ENCODE results near the gene CEP192. TPM values are rescaled to one million over a fixed set of nuclear protein-coding genes. Genes with fewer than 3 reads are reported as not detected.

The CEP192 gene, protein sequence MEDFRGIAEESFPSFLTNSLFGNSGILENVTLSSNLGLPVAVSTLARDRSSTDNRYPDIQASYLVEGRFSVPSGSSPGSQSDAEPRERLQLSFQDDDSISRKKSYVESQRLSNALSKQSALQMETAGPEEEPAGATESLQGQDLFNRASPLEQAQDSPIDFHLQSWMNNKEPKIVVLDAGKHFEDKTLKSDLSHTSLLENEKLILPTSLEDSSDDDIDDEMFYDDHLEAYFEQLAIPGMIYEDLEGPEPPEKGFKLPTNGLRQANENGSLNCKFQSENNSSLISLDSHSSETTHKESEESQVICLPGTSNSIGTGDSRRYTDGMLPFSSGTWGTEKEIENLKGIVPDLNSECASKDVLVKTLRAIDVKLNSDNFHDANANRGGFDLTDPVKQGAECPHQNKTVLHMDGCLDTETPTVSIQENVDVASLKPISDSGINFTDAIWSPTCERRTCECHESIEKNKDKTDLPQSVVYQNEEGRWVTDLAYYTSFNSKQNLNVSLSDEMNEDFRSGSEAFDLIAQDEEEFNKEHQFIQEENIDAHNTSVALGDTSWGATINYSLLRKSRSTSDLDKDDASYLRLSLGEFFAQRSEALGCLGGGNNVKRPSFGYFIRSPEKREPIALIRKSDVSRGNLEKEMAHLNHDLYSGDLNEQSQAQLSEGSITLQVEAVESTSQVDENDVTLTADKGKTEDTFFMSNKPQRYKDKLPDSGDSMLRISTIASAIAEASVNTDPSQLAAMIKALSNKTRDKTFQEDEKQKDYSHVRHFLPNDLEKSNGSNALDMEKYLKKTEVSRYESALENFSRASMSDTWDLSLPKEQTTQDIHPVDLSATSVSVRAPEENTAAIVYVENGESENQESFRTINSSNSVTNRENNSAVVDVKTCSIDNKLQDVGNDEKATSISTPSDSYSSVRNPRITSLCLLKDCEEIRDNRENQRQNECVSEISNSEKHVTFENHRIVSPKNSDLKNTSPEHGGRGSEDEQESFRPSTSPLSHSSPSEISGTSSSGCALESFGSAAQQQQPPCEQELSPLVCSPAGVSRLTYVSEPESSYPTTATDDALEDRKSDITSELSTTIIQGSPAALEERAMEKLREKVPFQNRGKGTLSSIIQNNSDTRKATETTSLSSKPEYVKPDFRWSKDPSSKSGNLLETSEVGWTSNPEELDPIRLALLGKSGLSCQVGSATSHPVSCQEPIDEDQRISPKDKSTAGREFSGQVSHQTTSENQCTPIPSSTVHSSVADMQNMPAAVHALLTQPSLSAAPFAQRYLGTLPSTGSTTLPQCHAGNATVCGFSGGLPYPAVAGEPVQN (N-terminal part only)
- polyA plus RNA-seq (2012; rRNA removed) = 9.4 and 13.3 TPM in 2 replicates
- 11.3 and 11.8 TPM in 2 replicates for polyA plus RNA-seq (2012; cell fraction: cytosol; rRNA removed)
- 24.0 and 30.5 TPM in 2 replicates for polyA plus RNA-seq (2012; cell fraction: nucleus; rRNA removed)

DNA sequence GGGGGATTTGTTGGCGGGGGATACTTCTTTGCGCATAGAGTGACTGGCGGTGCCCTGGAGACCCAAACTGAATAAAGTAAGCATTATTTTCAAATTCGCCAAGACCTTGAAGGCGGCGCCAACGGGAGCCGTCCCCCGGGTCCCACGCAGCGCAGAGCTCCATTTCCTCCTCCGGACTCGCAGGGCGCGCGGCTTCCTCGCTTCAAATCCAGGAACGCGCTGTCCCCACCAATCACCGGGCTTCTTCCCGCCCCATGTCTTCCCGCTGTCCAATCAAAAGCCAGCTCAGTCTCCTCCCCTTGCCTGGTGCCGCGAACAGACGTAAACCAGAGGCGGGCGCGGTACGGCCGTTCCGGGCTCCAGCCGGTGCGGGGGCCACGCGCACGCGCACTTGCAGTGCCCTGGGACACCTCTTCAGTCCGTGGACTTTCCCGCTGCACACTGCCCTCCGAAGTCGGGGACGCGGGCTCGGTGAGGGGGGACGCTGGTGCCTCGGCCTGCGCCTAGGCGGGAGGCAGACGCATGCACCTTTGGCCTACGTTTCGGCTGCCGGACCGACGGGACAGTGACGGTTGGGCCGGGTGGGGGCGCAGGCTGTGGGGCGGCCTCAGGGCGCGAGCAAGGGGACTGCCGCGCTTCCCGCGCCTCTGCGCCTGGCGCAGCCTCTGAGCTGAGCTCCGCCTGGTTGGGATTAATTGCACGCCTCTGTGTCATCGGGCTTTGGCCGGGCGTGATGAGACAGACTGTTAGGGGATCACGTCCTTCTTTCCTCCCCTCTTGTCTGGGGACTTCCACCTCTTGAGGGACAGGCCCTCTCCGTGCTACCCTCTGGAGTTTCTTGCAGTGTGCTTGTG, at the start of gene CEP192:
Gene CEP192, plus strand, starts transcription at position 396 of the 854 bp plus-strand sequence. CDS start 8,063 bp downstream, outside the sequence.
- no peaks in the 10 kb centered on the region for H3K9me2 ChIP-seq
- no peaks in the 10 kb centered on the region for H3K27me3 ChIP-seq (ENCODE audit: insufficient read depth)
- H2AFZ ChIP-seq (ENCODE audit: low read depth) = peak within 1 kb of the TSS; percentile 86
- CTCF ChIA-PET = no interaction called here
- H3K4me2 ChIP-seq = peak within 1 kb of the TSS; percentile 77
- WGBS (ENCODE audit: low lambda C conversion rate) = under 1% methylated on average over 31 of the region's 73 CpGs
- peaks cover 47% of the 10 kb centered on the region for H3K79me2 ChIP-seq (ENCODE audit: insufficient read depth)
- POLR2A ChIA-PET = interaction anchor here (0.5 to 1.3 kb wide), 3 partner anchors 18 to 43 kb away, joined by 3 to 8 read pairs (median 4); partner anchors contain the start of gene SEH1L
- peak; percentile 98 for DNase-seq
- peaks cover 9% of the 10 kb centered on the region; the same call in 1 of the 2 replicates for H4K20me1 ChIP-seq (ENCODE audit: insufficient read depth)
- H3K4me3 ChIP-seq (ENCODE audit: low read depth in 2 of 2, low read length in 1 of 2) = peak within 1 kb of the TSS; percentile 86 to 94
- peak within 1 kb of the TSS; percentile 78 for H3K9ac ChIP-seq
- peak within 1 kb of the TSS; percentile 80 to 92 for H3K27ac ChIP-seq (ENCODE audit: low read depth in 2 of 2, low read length in 1 of 2)
- H3K36me3 ChIP-seq (replicated peaks in 1 of 2; ENCODE audit: control insufficient read depth in 1 of 2, insufficient read depth in 2 of 2, low read length in 1 of 2) = peaks cover 8 to 15% of the 10 kb centered on the region in 2 experiments
- H3K4me1 ChIP-seq (ENCODE audit: control insufficient read depth in 1 of 2, insufficient read depth in 2 of 2, low read depth in 1 of 2, low read length in 1 of 2) = peaks cover 4 to 19% of the 10 kb centered on the region in 2 experiments; a peak in 3 of 4 replicates
- peaks cover 14% of the 10 kb centered on the region for H3F3A ChIP-seq (replicated peaks; ENCODE audit: insufficient read depth)
- no peaks in the 10 kb centered on the region for H3K9me3 ChIP-seq
- TF ChIP-seq SMC3 (IDR thresholded peaks at IDR 0.05; ENCODE audit: low read depth, low read length) = no peak
- TF ChIP-seq MXI1 (IDR thresholded peaks at IDR 0.05; ENCODE audit: low read depth, low read length) = peak; percentile 77
- TF ChIP-seq NFIC (IDR thresholded peaks at IDR 0.05; ENCODE audit: borderline replicate concordance) = no peak
- no peak for TF ChIP-seq MEF2A (IDR thresholded peaks at IDR 0.05; ENCODE audit: borderline replicate concordance, low read depth)
- no peak for TF ChIP-seq RCOR1 (IDR thresholded peaks at IDR 0.05; ENCODE audit: low read length)
- TF ChIP-seq, protein P1, sequence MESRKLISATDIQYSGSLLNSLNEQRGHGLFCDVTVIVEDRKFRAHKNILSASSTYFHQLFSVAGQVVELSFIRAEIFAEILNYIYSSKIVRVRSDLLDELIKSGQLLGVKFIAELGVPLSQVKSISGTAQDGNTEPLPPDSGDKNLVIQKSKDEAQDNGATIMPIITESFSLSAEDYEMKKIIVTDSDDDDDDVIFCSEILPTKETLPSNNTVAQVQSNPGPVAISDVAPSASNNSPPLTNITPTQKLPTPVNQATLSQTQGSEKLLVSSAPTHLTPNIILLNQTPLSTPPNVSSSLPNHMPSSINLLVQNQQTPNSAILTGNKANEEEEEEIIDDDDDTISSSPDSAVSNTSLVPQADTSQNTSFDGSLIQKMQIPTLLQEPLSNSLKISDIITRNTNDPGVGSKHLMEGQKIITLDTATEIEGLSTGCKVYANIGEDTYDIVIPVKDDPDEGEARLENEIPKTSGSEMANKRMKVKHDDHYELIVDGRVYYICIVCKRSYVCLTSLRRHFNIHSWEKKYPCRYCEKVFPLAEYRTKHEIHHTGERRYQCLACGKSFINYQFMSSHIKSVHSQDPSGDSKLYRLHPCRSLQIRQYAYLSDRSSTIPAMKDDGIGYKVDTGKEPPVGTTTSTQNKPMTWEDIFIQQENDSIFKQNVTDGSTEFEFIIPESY (IDR thresholded peaks at IDR 0.05; ENCODE audit: borderline replicate concordance, low read depth) = no peak
- peak; percentile 75 for TF ChIP-seq NRF1 (IDR thresholded peaks at IDR 0.05; ENCODE audit: low read depth, low read length)
- TF ChIP-seq JUND (IDR thresholded peaks at IDR 0.05) = no peak
- no peak for TF ChIP-seq YY1 (IDR thresholded peaks at IDR 0.05; ENCODE audit: low read depth)
- no peak for TF ChIP-seq REST (IDR thresholded peaks at IDR 0.05; ENCODE audit: low read depth, low read length)
- TF ChIP-seq ELF1 (IDR thresholded peaks at IDR 0.05) = peak; percentile 79
- TF ChIP-seq, protein P2, sequence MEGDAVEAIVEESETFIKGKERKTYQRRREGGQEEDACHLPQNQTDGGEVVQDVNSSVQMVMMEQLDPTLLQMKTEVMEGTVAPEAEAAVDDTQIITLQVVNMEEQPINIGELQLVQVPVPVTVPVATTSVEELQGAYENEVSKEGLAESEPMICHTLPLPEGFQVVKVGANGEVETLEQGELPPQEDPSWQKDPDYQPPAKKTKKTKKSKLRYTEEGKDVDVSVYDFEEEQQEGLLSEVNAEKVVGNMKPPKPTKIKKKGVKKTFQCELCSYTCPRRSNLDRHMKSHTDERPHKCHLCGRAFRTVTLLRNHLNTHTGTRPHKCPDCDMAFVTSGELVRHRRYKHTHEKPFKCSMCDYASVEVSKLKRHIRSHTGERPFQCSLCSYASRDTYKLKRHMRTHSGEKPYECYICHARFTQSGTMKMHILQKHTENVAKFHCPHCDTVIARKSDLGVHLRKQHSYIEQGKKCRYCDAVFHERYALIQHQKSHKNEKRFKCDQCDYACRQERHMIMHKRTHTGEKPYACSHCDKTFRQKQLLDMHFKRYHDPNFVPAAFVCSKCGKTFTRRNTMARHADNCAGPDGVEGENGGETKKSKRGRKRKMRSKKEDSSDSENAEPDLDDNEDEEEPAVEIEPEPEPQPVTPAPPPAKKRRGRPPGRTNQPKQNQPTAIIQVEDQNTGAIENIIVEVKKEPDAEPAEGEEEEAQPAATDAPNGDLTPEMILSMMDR (IDR thresholded peaks at IDR 0.05) = 0 out of 2 replicates have a peak, but pooled peaks have one; percentile 20
- TF ChIP-seq RXRA (IDR thresholded peaks at IDR 0.05; ENCODE audit: borderline replicate concordance, low read depth) = no peak
- TF ChIP-seq, protein P3, sequence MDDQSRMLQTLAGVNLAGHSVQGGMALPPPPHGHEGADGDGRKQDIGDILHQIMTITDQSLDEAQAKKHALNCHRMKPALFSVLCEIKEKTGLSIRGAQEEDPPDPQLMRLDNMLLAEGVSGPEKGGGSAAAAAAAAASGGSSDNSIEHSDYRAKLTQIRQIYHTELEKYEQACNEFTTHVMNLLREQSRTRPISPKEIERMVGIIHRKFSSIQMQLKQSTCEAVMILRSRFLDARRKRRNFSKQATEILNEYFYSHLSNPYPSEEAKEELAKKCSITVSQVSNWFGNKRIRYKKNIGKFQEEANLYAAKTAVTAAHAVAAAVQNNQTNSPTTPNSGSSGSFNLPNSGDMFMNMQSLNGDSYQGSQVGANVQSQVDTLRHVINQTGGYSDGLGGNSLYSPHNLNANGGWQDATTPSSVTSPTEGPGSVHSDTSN (IDR thresholded peaks at IDR 0.05) = no peak
- TF ChIP-seq TCF12 (IDR thresholded peaks at IDR 0.05) = no peak
- no peak for TF ChIP-seq RAD21 (IDR thresholded peaks at IDR 0.05; ENCODE audit: low read length)
- peak; percentile 66 for TF ChIP-seq GABPA (IDR thresholded peaks at IDR 0.05; ENCODE audit: low read depth)
- TF ChIP-seq CHD2 (IDR thresholded peaks at IDR 0.05; ENCODE audit: low read length, partially characterized antibody) = peak; percentile 73
- TF ChIP-seq EZH2phosphoT487 (IDR thresholded peaks at IDR 0.05; ENCODE audit: borderline replicate concordance, low read depth) = no peak

Data from SK-N-SH (cell line).